Activated T-helper 1 cell treated with Interleukin-2 at 50 U/mL for 16 hours (primary cell): ENCODE measurements around the gene NUDCD2.
"Not testable (repeated sequence)": the region's sequence is repeated elsewhere in the genome, so short reads cannot be mapped to it uniquely, and the experiment has no call there.

Source experiments
- DNase-seq: peaks from one replicate; pipeline ENCODE4 v3.0.0-alpha.2; 2020; ENCODE audit warnings: low read depth

NUDCD2 gene

GRCh38 chr5:163467682-163468081, 7.8 kb upstream of the NUDCD2 start:
- no peak for DNase-seq

GRCh38 chr5:163463063-163463435, 3.1 kb upstream of the NUDCD2 start:
- no peak for DNase-seq

GRCh38 chr5:163460562-163461171, 765 bp upstream of the NUDCD2 start, which contains the start of gene HMMR:
Gene HMMR (plus strand): TSS chr5:163460632. CDS start chr5:163460693, 61 bp downstream.
- no peak for DNase-seq

- no peak for DNase-seq
Observed at GRCh38 chr5:163459462-163459818, 462 bp downstream of the NUDCD2 start.

- DNase-seq: no peak
Observed at GRCh38 chr5:163458778-163459385, 1.0 kb downstream of the NUDCD2 start.

- no peak for DNase-seq
Observed at GRCh38 chr5:163456840-163457239, 3.1 kb downstream of the NUDCD2 start.

- no peak for DNase-seq
Observed at GRCh38 chr5:163456029-163456589, 3.8 kb downstream of the NUDCD2 start.

GRCh38 chr5:163455406-163455805, 4.5 kb downstream of the NUDCD2 start:
- not testable (repeated sequence) for DNase-seq

- no peak for DNase-seq
Observed at GRCh38 chr5:163453705-163454104, 6.2 kb downstream of the NUDCD2 start.

- DNase-seq: no peak
Observed at GRCh38 chr5:163451489-163451888, 8.4 kb downstream of the NUDCD2 start.

- DNase-seq: no peak
Observed at GRCh38 chr5:163448491-163448890, 11.4 kb downstream of the NUDCD2 start.

- no peak for DNase-seq
Observed at GRCh38 chr5:163447875-163448274, 12.0 kb downstream of the NUDCD2 start.

GRCh38 chr5:163447191-163447590, 12.7 kb downstream of the NUDCD2 start:
- no peak for DNase-seq

- DNase-seq: no peak
Observed at GRCh38 chr5:163445345-163445744, 14.6 kb downstream of the NUDCD2 start.

- DNase-seq: no peak
Observed at GRCh38 chr5:163444526-163444925, 15.4 kb downstream of the NUDCD2 start.

GRCh38 chr5:163440954-163441353, 18.9 kb downstream of the NUDCD2 start:
- DNase-seq: no peak

- no peak for DNase-seq
Observed at GRCh38 chr5:163439092-163439425, 20.8 kb downstream of the NUDCD2 start.

- DNase-seq: peak; percentile 78
Observed at GRCh38 chr5:163437309-163438182, 22.4 kb downstream of the NUDCD2 start, which contains the start of gene CCNG1. Gene CCNG1 (plus strand): TSS chr5:163437595. CDS start chr5:163439257, 1,662 bp downstream.

GRCh38 chr5:163437011-163437308, 22.9 kb downstream of the NUDCD2 start:
- DNase-seq: no peak

GRCh38 chr5:163436515-163436914, 23.4 kb downstream of the NUDCD2 start:
- DNase-seq: no peak

GRCh38 chr5:163434401-163434866, 25.5 kb downstream of the NUDCD2 start:
- no peak for DNase-seq

GRCh38 chr5:163433271-163433670, 26.6 kb downstream of the NUDCD2 start:
- DNase-seq: no peak

- no peak for DNase-seq
Observed at GRCh38 chr5:163432544-163432943, 27.4 kb downstream of the NUDCD2 start.
